Measurements from ENCODE around the gene SKP1.

Gene SKP1

GRCh38 chr5:134112726-134113362, 63.9 kb downstream of the SKP1 start:
- TF ChIP-seq POLR2AphosphoS5 (IDR thresholded peaks at IDR 0.05; ENCODE audit: low read depth, low read length) (no peak), FOXP2 (optimal IDR thresholded peaks at IDR 0.05; ENCODE audit: borderline replicate concordance, extremely low read depth, extremely low read length, insufficient read depth) (no peak), TAF1 (IDR thresholded peaks at IDR 0.05; ENCODE audit: borderline replicate concordance, insufficient read depth, low read length) (no peak), SIN3A (IDR thresholded peaks at IDR 0.05; ENCODE audit: borderline replicate concordance, insufficient read depth, low read length) (no peak)
- TF ChIP-seq, protein P1, sequence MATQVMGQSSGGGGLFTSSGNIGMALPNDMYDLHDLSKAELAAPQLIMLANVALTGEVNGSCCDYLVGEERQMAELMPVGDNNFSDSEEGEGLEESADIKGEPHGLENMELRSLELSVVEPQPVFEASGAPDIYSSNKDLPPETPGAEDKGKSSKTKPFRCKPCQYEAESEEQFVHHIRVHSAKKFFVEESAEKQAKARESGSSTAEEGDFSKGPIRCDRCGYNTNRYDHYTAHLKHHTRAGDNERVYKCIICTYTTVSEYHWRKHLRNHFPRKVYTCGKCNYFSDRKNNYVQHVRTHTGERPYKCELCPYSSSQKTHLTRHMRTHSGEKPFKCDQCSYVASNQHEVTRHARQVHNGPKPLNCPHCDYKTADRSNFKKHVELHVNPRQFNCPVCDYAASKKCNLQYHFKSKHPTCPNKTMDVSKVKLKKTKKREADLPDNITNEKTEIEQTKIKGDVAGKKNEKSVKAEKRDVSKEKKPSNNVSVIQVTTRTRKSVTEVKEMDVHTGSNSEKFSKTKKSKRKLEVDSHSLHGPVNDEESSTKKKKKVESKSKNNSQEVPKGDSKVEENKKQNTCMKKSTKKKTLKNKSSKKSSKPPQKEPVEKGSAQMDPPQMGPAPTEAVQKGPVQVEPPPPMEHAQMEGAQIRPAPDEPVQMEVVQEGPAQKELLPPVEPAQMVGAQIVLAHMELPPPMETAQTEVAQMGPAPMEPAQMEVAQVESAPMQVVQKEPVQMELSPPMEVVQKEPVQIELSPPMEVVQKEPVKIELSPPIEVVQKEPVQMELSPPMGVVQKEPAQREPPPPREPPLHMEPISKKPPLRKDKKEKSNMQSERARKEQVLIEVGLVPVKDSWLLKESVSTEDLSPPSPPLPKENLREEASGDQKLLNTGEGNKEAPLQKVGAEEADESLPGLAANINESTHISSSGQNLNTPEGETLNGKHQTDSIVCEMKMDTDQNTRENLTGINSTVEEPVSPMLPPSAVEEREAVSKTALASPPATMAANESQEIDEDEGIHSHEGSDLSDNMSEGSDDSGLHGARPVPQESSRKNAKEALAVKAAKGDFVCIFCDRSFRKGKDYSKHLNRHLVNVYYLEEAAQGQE (IDR thresholded peaks at IDR 0.05; ENCODE audit: insufficient read depth in 1 of 2, low read depth in 2 of 2, low read length in 2 of 2), result no peak

GRCh38 chr5:134111741-134112647, 64.8 kb downstream of the SKP1 start:
- no peak for TF ChIP-seq POLR2AphosphoS5 (IDR thresholded peaks at IDR 0.05; ENCODE audit: low read depth, low read length)
- no peak for TF ChIP-seq FOXP2 (optimal IDR thresholded peaks at IDR 0.05; ENCODE audit: borderline replicate concordance, extremely low read depth, extremely low read length, insufficient read depth)
- TF ChIP-seq SIN3A (IDR thresholded peaks at IDR 0.05; ENCODE audit: borderline replicate concordance, insufficient read depth, low read length), result no peak
- TF ChIP-seq TAF1 (IDR thresholded peaks at IDR 0.05; ENCODE audit: borderline replicate concordance, insufficient read depth, low read length), result no peak
- TF ChIP-seq, protein P1 (IDR thresholded peaks at IDR 0.05; ENCODE audit: insufficient read depth in 1 of 2, low read depth in 2 of 2, low read length in 2 of 2), result no peak

- TF ChIP-seq SIN3A (IDR thresholded peaks at IDR 0.05; ENCODE audit: borderline replicate concordance, insufficient read depth, low read length), result no peak
- no peak for TF ChIP-seq TAF1 (IDR thresholded peaks at IDR 0.05; ENCODE audit: borderline replicate concordance, insufficient read depth, low read length)
- no peak for TF ChIP-seq FOXP2 (optimal IDR thresholded peaks at IDR 0.05; ENCODE audit: borderline replicate concordance, extremely low read depth, extremely low read length, insufficient read depth)
- no peak for TF ChIP-seq POLR2AphosphoS5 (IDR thresholded peaks at IDR 0.05; ENCODE audit: low read depth, low read length)
- TF ChIP-seq, protein P1 (IDR thresholded peaks at IDR 0.05; ENCODE audit: insufficient read depth in 1 of 2, low read depth in 2 of 2, low read length in 2 of 2), result no peak
Observed at GRCh38 chr5:134110382-134110781, 66.4 kb downstream of the SKP1 start.

DNA sequence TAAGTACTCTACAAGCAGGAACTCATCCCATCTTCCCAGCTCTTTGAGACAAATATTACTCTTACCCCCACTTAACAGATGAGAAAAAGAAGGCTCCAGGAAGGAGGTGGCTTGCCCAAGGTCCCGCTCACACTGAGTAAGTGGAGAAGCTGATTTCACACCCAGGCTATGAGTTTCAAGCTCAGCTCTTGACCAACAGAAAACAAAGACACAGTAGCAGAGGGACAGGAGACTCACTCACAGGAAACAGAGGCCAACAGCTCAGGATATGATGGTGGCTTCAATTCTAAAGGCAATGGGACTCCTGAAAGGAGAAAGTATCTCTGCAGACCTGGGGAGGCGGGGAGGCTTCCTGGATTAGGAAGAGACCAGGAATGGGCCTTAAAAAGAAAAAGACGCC, 69.0 kb downstream of the SKP1 start:
- TF ChIP-seq SIN3A (IDR thresholded peaks at IDR 0.05; ENCODE audit: borderline replicate concordance, insufficient read depth, low read length), result no peak
- TF ChIP-seq, protein P1 (IDR thresholded peaks at IDR 0.05; ENCODE audit: insufficient read depth in 1 of 2, low read depth in 2 of 2, low read length in 2 of 2), result no peak
- no peak for TF ChIP-seq TAF1 (IDR thresholded peaks at IDR 0.05; ENCODE audit: borderline replicate concordance, insufficient read depth, low read length)
- no peak for TF ChIP-seq FOXP2 (optimal IDR thresholded peaks at IDR 0.05; ENCODE audit: borderline replicate concordance, extremely low read depth, extremely low read length, insufficient read depth)
- TF ChIP-seq POLR2AphosphoS5 (IDR thresholded peaks at IDR 0.05; ENCODE audit: low read depth, low read length), result no peak

Measured in PFSK-1 (cell line).